Posterior cingulate gyrus (tissue), 11 donors: ENCODE measurements around the gene OR1D5.
"Not testable (repeated sequence)": the region's sequence is repeated elsewhere in the genome, so short reads cannot be mapped to it uniquely, and the experiment has no call there.

ENCODE experiments used
- DNase-seq, 10 donors: peaks; one replicate each; pipeline versions ENCODE4 v3.0.0 to v3.0.0-alpha.2; 2020 to 2021; ENCODE audit warnings: mixed read lengths in 3 of 10
- intact Hi-C: fragments of 100-400 bp; cut with DNase I; formaldehyde crosslinking; loops from one replicate; pipeline ENCODE4 v1.15.1; 2023

Gene OR1D5

GRCh38 chr17:3033248-3033640 is 30.2 kb downstream of the OR1D5 start:
- intact Hi-C loops: no loop called here

GRCh38 chr17:3032258-3033247 is 30.9 kb downstream of the OR1D5 start:
- peak in 2 of 10 donors; percentile 39 to 50 for DNase-seq
- intact Hi-C loops: no loop called here

More at GRCh38 chr17:3033248-3033640, 30.2 kb downstream of the OR1D5 start:
- DNase-seq: peak in 2 of 10 donors; percentile 45 to 65

DNA sequence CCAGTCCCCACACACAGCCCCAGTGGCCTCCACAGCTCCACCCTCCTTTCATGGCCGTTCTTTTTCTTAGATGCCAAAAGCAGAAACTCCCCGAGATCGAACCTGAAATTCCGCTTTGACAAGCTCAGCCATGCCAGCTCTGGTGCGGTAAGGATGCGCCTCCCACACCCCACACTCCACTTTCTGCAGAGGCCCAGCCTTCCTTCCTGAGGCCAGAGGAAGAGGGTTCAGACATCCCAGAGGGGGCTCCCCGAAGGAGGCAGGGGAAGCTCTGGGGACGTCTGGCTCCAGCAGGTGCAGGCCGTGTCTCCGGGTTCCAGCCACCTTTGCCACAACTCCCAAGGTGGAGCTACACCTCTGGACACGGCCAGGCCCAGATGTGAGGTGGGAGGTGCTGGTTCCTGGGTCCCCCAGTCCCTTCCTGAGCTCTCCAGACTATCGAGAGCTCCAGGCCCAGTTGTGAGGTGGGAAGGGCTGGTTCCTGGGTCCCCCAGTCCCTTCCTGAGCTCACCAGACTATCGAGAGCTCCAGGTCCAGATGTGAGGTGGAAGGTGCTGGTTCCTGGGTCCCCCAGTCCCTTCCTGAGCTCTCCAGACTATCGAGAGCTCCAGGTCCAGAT is 32.4 kb downstream of the OR1D5 start:
- peak in 2 of 10 donors; percentile 39 to 52 for DNase-seq
- intact Hi-C loops: not testable (repeated sequence)

DNA sequence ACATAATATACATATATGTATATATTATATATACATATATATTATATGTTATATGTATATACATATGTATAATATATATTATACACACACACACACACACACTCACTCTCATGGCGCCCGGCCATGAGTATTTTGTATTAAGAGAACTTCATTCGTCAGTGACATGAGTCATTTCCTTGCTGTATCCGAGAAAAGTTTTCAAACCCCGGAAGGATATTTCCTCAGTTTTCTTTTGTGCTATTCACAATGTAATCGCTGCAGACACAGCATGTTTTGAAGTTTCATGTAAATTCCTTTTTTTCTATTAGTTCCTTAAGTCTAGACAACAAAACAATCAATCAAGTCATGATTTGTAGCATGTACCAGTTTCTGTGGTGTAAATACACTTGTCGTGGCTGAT is 33.3 kb downstream of the OR1D5 start:
- no peak for DNase-seq
- intact Hi-C loops: no loop called here

DNA sequence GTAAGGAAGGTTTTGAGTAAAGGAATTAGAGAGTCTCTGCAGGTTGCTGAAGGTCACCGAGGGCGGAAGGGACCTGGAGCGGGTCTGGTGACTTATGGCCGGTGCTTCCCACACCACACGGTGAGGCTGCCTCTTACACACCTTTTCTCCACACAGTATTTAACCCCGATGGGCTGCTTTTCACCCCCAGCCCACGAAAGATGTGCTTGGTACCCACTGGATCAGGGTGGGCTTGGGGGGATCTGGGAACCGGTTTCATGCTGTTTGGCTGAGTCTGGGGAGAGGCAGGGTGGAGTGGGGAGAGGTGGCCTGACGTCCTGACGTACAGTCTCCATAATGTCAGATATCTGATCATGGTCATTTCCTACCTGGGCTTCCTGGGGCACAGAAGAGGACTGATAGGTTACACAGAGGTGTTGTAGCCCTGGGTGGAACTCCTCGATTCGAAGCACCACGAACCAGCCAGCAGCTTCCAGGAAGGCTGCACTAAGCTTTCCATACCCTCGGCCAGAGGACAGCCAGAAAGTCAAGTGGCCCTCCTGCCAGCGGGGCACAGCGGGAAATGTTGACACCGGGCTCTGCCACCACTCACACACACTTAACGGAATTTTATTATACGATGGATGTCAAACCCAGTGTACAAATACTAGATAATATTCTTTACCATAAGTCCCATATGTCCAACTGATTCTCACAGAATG is 34.0 kb downstream of the OR1D5 start:
- intact Hi-C loops: no loop called here
- peak in 2 of 10 donors; percentile 15 to 34 for DNase-seq

- peak in 2 of 10 donors; percentile 17 to 54 for DNase-seq
- intact Hi-C loops: no loop called here
Observed at GRCh38 chr17:3027786-3028532, 35.4 kb downstream of the OR1D5 start.

GRCh38 chr17:3026856-3027751 is 36.3 kb downstream of the OR1D5 start:
- DNase-seq: peak in 3 of 10 donors; percentile 3 to 62 (median 54)
- intact Hi-C loops: no loop called here

GRCh38 chr17:3026125-3026855 is 37.1 kb downstream of the OR1D5 start:
- DNase-seq: peak in 2 of 10 donors; percentile 52 to 64
- intact Hi-C loops: no loop called here

GRCh38 chr17:3025421-3026124 is 37.8 kb downstream of the OR1D5 start:
- intact Hi-C loops: no loop called here
- DNase-seq: peak in 3 of 10 donors; percentile 5 to 70 (median 15)

- no peak for DNase-seq
- intact Hi-C loops: no loop called here
Observed at GRCh38 chr17:3024346-3024745, 39.1 kb downstream of the OR1D5 start.

- intact Hi-C loops: no loop called here
- no peak for DNase-seq
Observed at GRCh38 chr17:3022197-3022596, 41.2 kb downstream of the OR1D5 start.

GRCh38 chr17:3020381-3020780 is 43.0 kb downstream of the OR1D5 start:
- DNase-seq: peak in 2 of 10 donors; percentile 17 to 39

DNA sequence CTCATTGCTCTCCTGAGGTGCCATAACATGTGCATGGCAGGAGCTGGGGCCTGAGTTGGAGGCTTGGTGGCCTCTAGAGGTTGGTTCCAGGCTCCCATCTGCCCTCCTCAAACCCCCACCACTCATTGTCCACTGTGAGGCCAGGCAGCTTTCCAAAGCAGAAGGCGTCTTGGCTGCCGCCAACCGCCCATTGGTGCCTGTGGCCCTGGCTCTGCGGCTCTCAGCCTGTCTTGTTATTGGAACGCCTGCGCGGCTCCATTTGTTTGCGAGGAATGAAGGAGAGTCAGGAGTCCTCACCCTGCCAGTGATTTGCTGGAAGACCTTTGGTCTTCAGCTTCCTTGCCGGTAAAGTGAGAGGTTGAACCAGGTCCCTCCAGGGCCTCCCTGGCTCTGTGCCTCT is 43.6 kb downstream of the OR1D5 start:
- peak in 2 of 10 donors; percentile 15 to 26 for DNase-seq
- intact Hi-C loops: no loop called here

More at GRCh38 chr17:3020381-3020780, 43.0 kb downstream of the OR1D5 start:
- intact Hi-C loops: no loop called here

- DNase-seq: peak in 3 of 10 donors; percentile 29 to 67 (median 50)
- intact Hi-C loops: no loop called here
Observed at GRCh38 chr17:3017936-3018335, 45.5 kb downstream of the OR1D5 start.

DNA sequence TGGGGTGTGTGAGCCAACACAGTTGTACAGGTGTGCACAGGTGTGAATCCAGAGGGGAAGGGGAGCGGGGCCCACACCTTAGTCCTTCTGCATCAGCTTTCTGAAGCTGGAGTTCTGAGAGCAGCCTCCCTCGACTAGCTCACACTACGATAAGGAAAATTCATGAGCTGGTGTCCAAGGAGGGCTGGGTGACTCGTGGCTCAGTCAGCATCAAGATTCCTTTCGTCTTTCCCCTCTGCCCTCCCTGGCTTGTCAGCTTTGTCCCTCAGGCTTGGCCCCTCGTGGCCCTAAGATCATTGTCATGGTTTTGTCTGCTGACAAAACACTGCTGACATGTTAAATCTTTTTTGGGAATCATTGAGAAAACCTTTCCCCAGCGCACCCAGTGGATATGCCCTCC is 47.5 kb downstream of the OR1D5 start:
- intact Hi-C loops: no loop called here
- peak in 2 of 10 donors; percentile 37 to 44 for DNase-seq

GRCh38 chr17:3012926-3013581 is 50.4 kb downstream of the OR1D5 start:
- intact Hi-C loops: loop anchor here (1.0 to 2.0 kb wide), 2 partner anchors 164 to 185 kb away; no protein-coding TSS in a partner anchor
- peak in 8 of 10 donors; percentile 26 to 94 (median 68) for DNase-seq
